ENCODE data around the gene CDC42EP2. TPM values are rescaled to one million over a fixed set of nuclear protein-coding genes. Genes with fewer than 3 reads are reported as not detected.

Gene CDC42EP2
- total RNA-seq, 4 donors from 2014 or later: 2.5 to 4.2 (median 3.4) TPM; not detected in 1

GRCh38 chr11:65334696-65335295 lies 20.1 kb downstream of the CDC42EP2 start:
- TF ChIP-seq CTCF (IDR thresholded peaks at IDR 0.05): no peak
- TF ChIP-seq POLR2A (IDR thresholded peaks at IDR 0.05): no peak

GRCh38 chr11:65338676-65339075 lies 24.0 kb downstream of the CDC42EP2 start:
- intact Hi-C loops (cut with DNase I; ENCODE audit: low total_unique reads): no loop called here
- no peak for DNase-seq (ENCODE audit: low spot score in 2 of 2)
- 87 to 92% methylated on average over 7 of the region's 7 CpGs for WGBS, 2 donors
- TF ChIP-seq POLR2A (IDR thresholded peaks at IDR 0.05): no peak
- TF ChIP-seq CTCF (IDR thresholded peaks at IDR 0.05): no peak
- H3K4me3 ChIP-seq (ENCODE audit: low read depth, poor library complexity, severe bottlenecking): no peak overlapping the region

More at GRCh38 chr11:65334696-65335295, 20.1 kb downstream of the CDC42EP2 start:
- WGBS, 2 donors: 21 to 23% methylated on average over 5 of the region's 5 CpGs
- intact Hi-C loops (cut with DNase I; ENCODE audit: low total_unique reads): no loop called here
- H3K4me3 ChIP-seq (ENCODE audit: low read depth, poor library complexity, severe bottlenecking): peak overlapping the region; percentile 84
- DNase-seq (ENCODE audit: low spot score in 2 of 2): no peak

- TF ChIP-seq CTCF (IDR thresholded peaks at IDR 0.05) (no peak), POLR2A (IDR thresholded peaks at IDR 0.05) (no peak)
- intact Hi-C loops (cut with DNase I; ENCODE audit: low total_unique reads): no loop called here
- no peak for DNase-seq (ENCODE audit: low spot score in 2 of 2)
- H3K4me3 ChIP-seq (ENCODE audit: low read depth, poor library complexity, severe bottlenecking): no peak overlapping the region
- WGBS, 2 donors: 85 to 91% methylated on average over 11 of the region's 11 CpGs
Observed at GRCh38 chr11:65340226-65340625, 25.6 kb downstream of the CDC42EP2 start.

- no peak overlapping the region for H3K4me3 ChIP-seq (ENCODE audit: low read depth, poor library complexity, severe bottlenecking)
- intact Hi-C loops (cut with DNase I; ENCODE audit: low total_unique reads): no loop called here
- WGBS, 2 donors: 81 to 89% methylated on average over 3 of the region's 3 CpGs
- DNase-seq (ENCODE audit: low spot score in 2 of 2): no peak
- no peak for TF ChIP-seq POLR2A (IDR thresholded peaks at IDR 0.05)
Observed at GRCh38 chr11:65341856-65342255, 27.2 kb downstream of the CDC42EP2 start.

- no peak for TF ChIP-seq POLR2A (IDR thresholded peaks at IDR 0.05)
- no peak for TF ChIP-seq CTCF (IDR thresholded peaks at IDR 0.05)
- H3K4me3 ChIP-seq (ENCODE audit: low read depth, poor library complexity, severe bottlenecking): no peak overlapping the region
- intact Hi-C loops (cut with DNase I; ENCODE audit: low total_unique reads): no loop called here
- no peak for DNase-seq (ENCODE audit: low spot score in 2 of 2)
- 90 to 96% methylated on average over 2 of the region's 2 CpGs for WGBS, 2 donors
Observed at GRCh38 chr11:65351511-65351910, 36.8 kb downstream of the CDC42EP2 start.

GRCh38 chr11:65352783-65353182 lies 38.1 kb downstream of the CDC42EP2 start:
- TF ChIP-seq CTCF (IDR thresholded peaks at IDR 0.05) (no peak), POLR2A (IDR thresholded peaks at IDR 0.05) (no peak)
- intact Hi-C loops (cut with DNase I; ENCODE audit: low total_unique reads): no loop called here
- 74 to 77% methylated on average over 3 of the region's 3 CpGs for WGBS, 2 donors
- DNase-seq (ENCODE audit: low spot score in 2 of 2): no peak
- H3K4me3 ChIP-seq (ENCODE audit: low read depth, poor library complexity, severe bottlenecking): no peak overlapping the region

Measured in lower leg skin (tissue), 4 donors.